K562 (cell line): ENCODE results near the gene NACC1. TPM values are rescaled to one million over a fixed set of nuclear protein-coding genes. Genes with fewer than 3 reads are reported as not detected.

Experiments
- ARID1B ChIP-seq: fragments of 450-650 bp; IDR thresholded peaks from 2 replicates; pipeline ENCODE4 v1.6.1; 2016; ENCODE audit warnings: antibody characterized with exemption, mild to moderate bottlenecking, inconsistent platforms
- BRD9 ChIP-seq: fragments of 450-650 bp; IDR thresholded peaks from 2 replicates; pipeline ENCODE4 v1.6.1; 2018; ENCODE audit warnings: low read depth; ENCODE audit not compliant: partially characterized antibody
- CBX2 ChIP-seq: fragments of 200-600 bp; sonication (generic); IDR thresholded peaks from one replicate; pipeline ENCODE4 v1.6.1; 2012; ENCODE audit warnings: mild to moderate bottlenecking, low read length, inconsistent platforms; ENCODE audit not compliant: insufficient read depth, poor library complexity, severe bottlenecking
- CREM ChIP-seq: IDR thresholded peaks from 2 replicates; pipeline ENCODE4 v1.6.1; 2014; ENCODE audit warnings: antibody characterized with exemption, low read depth
- EHMT2 ChIP-seq: fragments of 450-650 bp; IDR thresholded peaks from 2 replicates; pipeline ENCODE4 v1.6.1; 2018; ENCODE audit warnings: antibody characterized with exemption
- ELK1 ChIP-seq: sonication (generic); formaldehyde crosslinking; IDR thresholded peaks from 2 replicates; pipeline ENCODE4 v1.8.1; 2022; ENCODE audit warnings: missing genetic modification reagents
- ETV5 ChIP-seq: sonication (generic); formaldehyde crosslinking; IDR thresholded peaks from 2 replicates; pipeline ENCODE4 v1.4.0; 2020; ENCODE audit warnings: low read depth, mild to moderate bottlenecking, missing genetic modification reagents
- FOXM1 ChIP-seq, 2 experiments: fragments of 450-650 bp in 1 of 2; sonication (generic) in 1 of 2; formaldehyde crosslinking in 1 of 2; IDR thresholded peaks; 2 replicates each; pipeline versions ENCODE4 v1.6.1 to v1.9.0; 2017 to 2022; ENCODE audit warnings: low read depth in 2 of 2, mild to moderate bottlenecking in 2 of 2, missing genetic modification reagents in 1 of 2, moderate library complexity in 1 of 2
- KDM1A ChIP-seq, 2 experiments: fragments of 450-650 bp; IDR thresholded peaks; 2 replicates each; pipeline ENCODE4 v1.6.1; 2016; ENCODE audit warnings: mild to moderate bottlenecking in 2 of 2
- KLF13 ChIP-seq: fragments of 450-650 bp; IDR thresholded peaks from 2 replicates; pipeline ENCODE4 v1.6.1; 2016; ENCODE audit warnings: missing genetic modification characterization, low read depth, mild to moderate bottlenecking, missing compliant biosample characterization, moderate library complexity, borderline replicate concordance
- MAZ ChIP-seq, 2 experiments: fragments of 450-650 bp in 1 of 2; sonication (generic) in 1 of 2; formaldehyde crosslinking; IDR thresholded peaks in 1 of 2; conservative IDR thresholded peaks in 1 of 2; 2 replicates each; pipeline versions ENCODE4 v1.4.0 to v1.5.0; 2020; ENCODE audit warnings: mild to moderate bottlenecking in 1 of 2, missing genetic modification reagents in 1 of 2
- MTA2 ChIP-seq: fragments of 450-650 bp; IDR thresholded peaks from 2 replicates; pipeline ENCODE4 v1.6.1; 2016; ENCODE audit warnings: low read depth
- NEUROD1 ChIP-seq: fragments of 150-350 bp; IDR thresholded peaks from 2 replicates; pipeline ENCODE4 v1.6.1; 2014; ENCODE audit warnings: borderline replicate concordance, low read length, low read depth; ENCODE audit not compliant: partially characterized antibody
- NFATC3 ChIP-seq: fragments of 450-650 bp; IDR thresholded peaks from 2 replicates; pipeline ENCODE4 v1.6.1; 2017; ENCODE audit warnings: mild to moderate bottlenecking
- PHTF2 ChIP-seq: fragments of 250-450 bp; sonication (Bioruptor Pico); IDR thresholded peaks from 2 replicates; pipeline ENCODE4 v1.5.0; 2021; ENCODE audit warnings: mild to moderate bottlenecking
- POLR3A ChIP-seq: IDR thresholded peaks from 2 replicates; pipeline ENCODE4 v1.6.1; 2011; ENCODE audit warnings: borderline replicate concordance, mild to moderate bottlenecking, moderate library complexity; ENCODE audit not compliant: insufficient read length, insufficient read depth; ENCODE audit errors: extremely low read depth
- RBFOX2 ChIP-seq: fragments of 200-400 bp; formaldehyde crosslinking; IDR thresholded peaks from 2 replicates; pipeline ENCODE4 v1.6.1; 2017; ENCODE audit warnings: low read depth, mild to moderate bottlenecking, low read length, moderate library complexity
- RBM17 ChIP-seq: fragments of 200-400 bp; formaldehyde crosslinking; IDR thresholded peaks from 2 replicates; pipeline ENCODE4 v1.6.1; 2017; ENCODE audit warnings: low read depth, mild to moderate bottlenecking, low read length, borderline replicate concordance
- SMARCA4 ChIP-seq: fragments of 450-650 bp; IDR thresholded peaks from 2 replicates; pipeline ENCODE4 v1.6.1; 2016
- SMARCE1 ChIP-seq: fragments of 450-650 bp; IDR thresholded peaks from 2 replicates; pipeline ENCODE4 v1.7.1; 2016; ENCODE audit warnings: mild to moderate bottlenecking
- SMC3 ChIP-seq: conservative IDR thresholded peaks from 2 replicates; pipeline ENCODE4 v1.6.1; 2011; ENCODE audit warnings: low read depth, low read length, improper control_type of control experiment; ENCODE audit not compliant: insufficient read depth
- SRF ChIP-seq, 2 experiments: fragments of 250-450, 450-650 bp in 1 of 2; sonication (Bioruptor Pico) in 1 of 2; sonication (generic) in 1 of 2; formaldehyde crosslinking; IDR thresholded peaks; 2 replicates each; pipeline versions ENCODE4 v1.5.0 to v1.5.1; 2020 to 2022; ENCODE audit warnings: mild to moderate bottlenecking in 1 of 2, missing genetic modification reagents in 1 of 2
- SRSF3 ChIP-seq: fragments of 200-400 bp; formaldehyde crosslinking; IDR thresholded peaks from 2 replicates; pipeline ENCODE4 v1.6.1; 2016; ENCODE audit warnings: mild to moderate bottlenecking, low read length, moderate library complexity; ENCODE audit not compliant: insufficient read depth
- TBL1XR1 ChIP-seq, 2 experiments: IDR thresholded peaks; 2 replicates each; pipeline ENCODE4 v1.6.1; 2012; ENCODE audit warnings: improper control_type of control experiment in 2 of 2, low read length in 2 of 2, mild to moderate bottlenecking in 1 of 2
- ZC3H4 ChIP-seq: sonication (generic); formaldehyde crosslinking; IDR thresholded peaks from 2 replicates; pipeline ENCODE4 v1.9.0; 2021; ENCODE audit warnings: missing genetic modification reagents, borderline replicate concordance
- ZNF76 ChIP-seq: fragments of 250-450 bp; sonication (Bioruptor Pico); IDR thresholded peaks from 2 replicates; pipeline ENCODE4 v1.4.0; 2020; ENCODE audit warnings: mild to moderate bottlenecking, moderate library complexity, borderline replicate concordance
- polyA plus RNA-seq, 8 experiments: library from polyadenylated mRNA; depleted of rRNA in 4 of 8; stranded (reverse) in 5 of 8; unstranded in 3 of 8; fragments of >200 nt; fragmentation: Nextera tagmentation in 2 of 8; fragmentation: Illumina TruSeq in 1 of 8; extraction: Ambion mirVana in 2 of 8; extraction: Trizol in 1 of 8; gene quantifications; 2 replicates each; pipeline versions ENCODE4 v1.2.1 to v1.2.3, GENCODE V29; 2011 to 2014; ENCODE audit warnings: inconsistent platforms in 1 of 8, missing spikeins in 1 of 8
- total RNA-seq, 7 experiments: library from RNA; depleted of rRNA in 6 of 7; stranded (reverse); fragments of >200 nt in 6 of 7; fragmentation: Illumina TruSeq in 2 of 7; extraction: Trizol in 2 of 7; gene quantifications; 2 replicates each; pipeline versions ENCODE4 v1.2.1 to v1.2.3, GENCODE V29; 2011 to 2021; ENCODE audit warnings: low replicate concordance in 1 of 7
- TF ChIP-seq, protein P1 (sequence below): conservative IDR thresholded peaks from 2 replicates; pipeline ENCODE4 v1.6.1; 2011; ENCODE audit warnings: low read depth, mild to moderate bottlenecking, low read length; ENCODE audit not compliant: control insufficient read depth

Gene NACC1
- total and polyA plus RNA-seq, 9 of the 15 experiments (the other 6 are each of a cell fraction or from before 2014, with no cell fraction given), result 0.04 to 96.6 (median 25.8) TPM

- TF ChIP-seq ETV5 (CRISPR knock-in tag), result no peak
- peak; percentile 66 for TF ChIP-seq BRD9
- TF ChIP-seq FOXM1 (IDR thresholded peaks at IDR 0.05; ENCODE audit: low read depth), result no peak
- no peak for TF ChIP-seq FOXM1 (CRISPR knock-in tag; IDR thresholded peaks at IDR 0.05; ENCODE audit: low read depth)
- TF ChIP-seq ZC3H4 (CRISPR knock-in tag), result no peak
- TF ChIP-seq RBFOX2, result peak; percentile 67
- peak; percentile 42; the same call in 1 of the 2 replicates for TF ChIP-seq SMARCE1
- TF ChIP-seq NFATC3, result no peak
- TF ChIP-seq SRF (CRISPR knock-in tag; IDR thresholded peaks at IDR 0.05), result peak in 1 of 2 experiments; percentile 38; a peak in 1 of 4 replicates
- TF ChIP-seq MAZ (CRISPR knock-in tag; conservative IDR thresholded peaks at IDR 0.05 in 1 of 2, IDR thresholded peaks at IDR 0.05 in 1 of 2), result peak in 1 of 2 experiments; percentile 62; a peak in 2 of 4 replicates
- TF ChIP-seq PHTF2 (CRISPR knock-in tag), result 0 out of 2 replicates have a peak, but pooled peaks have one; percentile 32
- TF ChIP-seq RBM17, result no peak
- 0 out of 2 replicates have a peak, but pooled peaks have one; percentile 31 for TF ChIP-seq KLF13 (tag)
- no peak for TF ChIP-seq ZNF76 (CRISPR knock-in tag)
- TF ChIP-seq ARID1B, result peak; percentile 12; the same call in 1 of the 2 replicates
- no peak for TF ChIP-seq CBX2
- 0 out of 2 replicates have a peak, but pooled peaks have one; percentile 37 for TF ChIP-seq SMARCA4
- TF ChIP-seq, protein P1, sequence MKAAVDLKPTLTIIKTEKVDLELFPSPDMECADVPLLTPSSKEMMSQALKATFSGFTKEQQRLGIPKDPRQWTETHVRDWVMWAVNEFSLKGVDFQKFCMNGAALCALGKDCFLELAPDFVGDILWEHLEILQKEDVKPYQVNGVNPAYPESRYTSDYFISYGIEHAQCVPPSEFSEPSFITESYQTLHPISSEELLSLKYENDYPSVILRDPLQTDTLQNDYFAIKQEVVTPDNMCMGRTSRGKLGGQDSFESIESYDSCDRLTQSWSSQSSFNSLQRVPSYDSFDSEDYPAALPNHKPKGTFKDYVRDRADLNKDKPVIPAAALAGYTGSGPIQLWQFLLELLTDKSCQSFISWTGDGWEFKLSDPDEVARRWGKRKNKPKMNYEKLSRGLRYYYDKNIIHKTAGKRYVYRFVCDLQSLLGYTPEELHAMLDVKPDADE, result 0 out of 2 replicates have a peak, but pooled peaks have one; percentile 16
- TF ChIP-seq NEUROD1, result no peak
- TF ChIP-seq SMC3, result 0 out of 2 replicates have a peak, but pooled peaks have one; percentile 19
- TF ChIP-seq EHMT2, result no peak
- no peak for TF ChIP-seq TBL1XR1 (IDR thresholded peaks at IDR 0.05; ENCODE audit: low read length in 2 of 2)
- TF ChIP-seq CREM, result peak; percentile 49
- no peak for TF ChIP-seq MTA2
- TF ChIP-seq SRSF3, result no peak
- TF ChIP-seq POLR3A, result no peak
- peak in 1 of 2 experiments; percentile 71; a peak in 1 of 4 replicates for TF ChIP-seq KDM1A (IDR thresholded peaks at IDR 0.05)
- TF ChIP-seq ELK1 (CRISPR knock-in tag), result no peak
Observed at GRCh38 chr19:13100841-13101589, 17.0 kb upstream of the NACC1 start (continued).
